Smooth muscle cell (in vitro differentiated cells): ENCODE measurements around the gene FFAR3. TPM values are rescaled to one million over a fixed set of nuclear protein-coding genes. Genes with fewer than 3 reads are reported as not detected.

Experiments used
- DNase-seq: peaks from one replicate; lab custom pipeline; 2025; ENCODE audit not compliant: unreplicated experiment; lab: John Stamatoyannopoulos, UW
- H2AFZ ChIP-seq: fragments of 200-600 bp; sonication (generic); 2 replicates; pipeline ENCODE4 v1.6.0; 2016; ENCODE audit warnings: antibody characterized with exemption, low read depth, mild to moderate bottlenecking
- H3F3A ChIP-seq: fragments of 200-600 bp; sonication (generic); 2 replicates; pipeline ENCODE4 v1.6.0; 2017; ENCODE audit warnings: antibody characterized with exemption, low read depth
- H3K27ac ChIP-seq: fragments of 200-600 bp; sonication (generic); 2 replicates; pipeline ENCODE4 v1.5.1; 2016; ENCODE audit warnings: low read depth, mild to moderate bottlenecking
- H3K27me3 ChIP-seq: fragments of 200-600 bp; sonication (generic); 2 replicates; pipeline ENCODE4 v1.6.1; 2016; ENCODE audit warnings: low read depth, mild to moderate bottlenecking
- H3K36me3 ChIP-seq: fragments of 200-600 bp; sonication (generic); 2 replicates; pipeline ENCODE4 v1.5.1; 2016; ENCODE audit warnings: low read depth
- H3K4me1 ChIP-seq: fragments of 200-600 bp; sonication (generic); 2 replicates; pipeline ENCODE4 v1.5.1; 2016; ENCODE audit warnings: low read depth
- H3K4me2 ChIP-seq: fragments of 200-600 bp; sonication (generic); 2 replicates; pipeline ENCODE4 v1.6.0; 2016; ENCODE audit warnings: mild to moderate bottlenecking
- H3K4me3 ChIP-seq: fragments of 200-600 bp; sonication (generic); 2 replicates; pipeline ENCODE4 v1.5.1; 2016; ENCODE audit warnings: mild to moderate bottlenecking
- H3K79me2 ChIP-seq: fragments of 200-600 bp; sonication (generic); 2 replicates; pipeline ENCODE4 v1.6.0; 2016; ENCODE audit warnings: low read depth, mild to moderate bottlenecking
- H3K9ac ChIP-seq: fragments of 200-600 bp; sonication (generic); 2 replicates; pipeline ENCODE4 v1.6.0; 2016; ENCODE audit warnings: low read depth
- H3K9me3 ChIP-seq: fragments of 200-600 bp; sonication (generic); replicated peaks from 2 replicates; pipeline ENCODE4 v1.5.1; 2016; ENCODE audit warnings: low read depth
- H4K20me1 ChIP-seq: fragments of 200-600 bp; sonication (generic); 2 replicates; pipeline ENCODE4 v1.6.0; 2016; ENCODE audit warnings: low read depth
- WGBS: methylation state at CpG from one replicate; pipeline ENCODE4 v1.1.7; 2016; ENCODE audit warnings: low lambda C conversion rate; 5-methylcytosine and 5-hydroxymethylcytosine counted together
- polyA plus RNA-seq: library from polyadenylated mRNA; unstranded; fragments of >200 nt; fragmentation: Nextera tagmentation; extraction: Ambion mirVana; gene quantifications from 2 replicates; pipeline ENCODE4 v1.2.1, GENCODE V29; 2016
- total RNA-seq: library from RNA; depleted of rRNA; stranded (reverse); fragments of >200 nt; gene quantifications from 2 replicates; pipeline ENCODE4 v1.2.3, GENCODE V29; 2014
- TF ChIP-seq, protein P1 (sequence below): fragments of 200-600 bp; sonication (generic); IDR thresholded peaks from 2 replicates; pipeline ENCODE4 v1.5.1; 2017; ENCODE audit warnings: borderline replicate concordance, mild to moderate bottlenecking, antibody characterized with exemption; ENCODE audit not compliant: insufficient read depth, poor library complexity, severe bottlenecking

Gene FFAR3
- total and polyA plus RNA-seq, 2 experiments from 2014 or later: not detected

DNA sequence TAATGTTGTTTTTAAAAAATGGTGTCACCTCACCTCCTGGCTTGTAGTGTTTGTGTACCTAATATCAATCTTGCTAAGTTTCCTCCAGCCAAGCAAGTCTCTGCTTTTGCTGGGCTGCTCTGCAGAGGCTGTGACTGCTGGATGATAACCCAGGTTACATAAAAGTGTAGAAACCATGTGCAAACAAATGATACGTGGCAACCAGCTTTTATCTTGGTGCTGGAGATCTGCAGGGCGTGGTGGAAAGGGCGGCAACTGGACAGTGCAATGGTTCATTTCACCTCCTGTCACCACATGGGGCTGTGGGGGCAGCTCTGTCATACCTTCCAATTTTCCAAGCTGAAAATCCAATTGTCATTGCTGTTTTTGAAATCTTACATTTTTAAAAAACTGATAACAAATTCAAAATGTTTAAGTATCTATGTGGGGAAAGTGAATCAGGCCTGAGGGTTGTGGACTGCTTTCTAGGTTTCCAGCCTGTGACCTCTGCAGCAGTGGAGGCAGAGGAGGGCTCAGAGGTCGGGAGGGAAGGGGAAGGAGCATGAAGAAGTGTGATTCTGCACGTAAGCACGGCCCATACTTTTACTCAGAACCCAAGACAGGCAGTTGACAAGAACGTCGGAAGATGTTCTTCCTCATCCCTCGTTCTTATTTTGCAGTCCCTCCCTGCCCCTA, 22.3 kb downstream of the FFAR3 start:
- Histone ChIP-seq H3K4me2 (no peak overlapping the region), H3K9ac (no peak overlapping the region), H3K9me3 (peaks cover 3% of the 10 kb centered on the region), H3K4me3 (no peak overlapping the region), H4K20me1 (no peaks in the 10 kb centered on the region), H3K79me2 (no peaks in the 10 kb centered on the region), H3K27me3 (no peaks in the 10 kb centered on the region), H3F3A (no peaks in the 10 kb centered on the region), H3K4me1 (no peaks in the 10 kb centered on the region), H3K27ac (no peak overlapping the region), H3K36me3 (no peaks in the 10 kb centered on the region), H2AFZ (no peak overlapping the region)
- DNase-seq: no peak
- TF ChIP-seq, protein P1, sequence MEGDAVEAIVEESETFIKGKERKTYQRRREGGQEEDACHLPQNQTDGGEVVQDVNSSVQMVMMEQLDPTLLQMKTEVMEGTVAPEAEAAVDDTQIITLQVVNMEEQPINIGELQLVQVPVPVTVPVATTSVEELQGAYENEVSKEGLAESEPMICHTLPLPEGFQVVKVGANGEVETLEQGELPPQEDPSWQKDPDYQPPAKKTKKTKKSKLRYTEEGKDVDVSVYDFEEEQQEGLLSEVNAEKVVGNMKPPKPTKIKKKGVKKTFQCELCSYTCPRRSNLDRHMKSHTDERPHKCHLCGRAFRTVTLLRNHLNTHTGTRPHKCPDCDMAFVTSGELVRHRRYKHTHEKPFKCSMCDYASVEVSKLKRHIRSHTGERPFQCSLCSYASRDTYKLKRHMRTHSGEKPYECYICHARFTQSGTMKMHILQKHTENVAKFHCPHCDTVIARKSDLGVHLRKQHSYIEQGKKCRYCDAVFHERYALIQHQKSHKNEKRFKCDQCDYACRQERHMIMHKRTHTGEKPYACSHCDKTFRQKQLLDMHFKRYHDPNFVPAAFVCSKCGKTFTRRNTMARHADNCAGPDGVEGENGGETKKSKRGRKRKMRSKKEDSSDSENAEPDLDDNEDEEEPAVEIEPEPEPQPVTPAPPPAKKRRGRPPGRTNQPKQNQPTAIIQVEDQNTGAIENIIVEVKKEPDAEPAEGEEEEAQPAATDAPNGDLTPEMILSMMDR: no peak
- WGBS: 72% methylated on average over 9 of the region's 9 CpGs

DNA sequence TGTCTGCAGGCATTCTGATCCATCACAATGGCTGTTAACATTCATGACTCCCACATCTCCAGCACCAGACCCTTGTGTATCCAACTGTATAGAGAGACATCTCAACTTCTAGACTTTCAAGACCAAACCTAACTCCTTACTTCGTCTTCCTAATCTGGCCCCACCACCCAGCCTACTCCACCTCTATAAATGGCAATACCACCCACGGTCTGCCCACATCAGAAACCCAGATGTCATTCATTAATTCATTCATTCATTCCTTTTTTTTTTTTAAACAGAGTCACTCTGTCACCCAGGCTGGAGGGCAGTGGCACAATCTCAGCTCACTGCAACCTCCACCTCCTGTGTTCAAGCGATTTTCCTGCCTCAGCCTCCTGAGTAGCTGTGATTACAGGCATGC, 23.1 kb downstream of the FFAR3 start:
- Histone ChIP-seq H3K79me2 (no peaks in the 10 kb centered on the region), H3K9me3 (peaks cover 3% of the 10 kb centered on the region), H3K9ac (no peak overlapping the region), H3K4me2 (no peak overlapping the region), H3K4me3 (no peak overlapping the region), H3K36me3 (no peaks in the 10 kb centered on the region), H3F3A (no peaks in the 10 kb centered on the region), H3K4me1 (no peaks in the 10 kb centered on the region), H3K27ac (no peak overlapping the region), H2AFZ (no peak overlapping the region), H4K20me1 (no peaks in the 10 kb centered on the region), H3K27me3 (no peaks in the 10 kb centered on the region)
- 66% methylated on average over 3 of the region's 3 CpGs for WGBS
- TF ChIP-seq, protein P1: no peak
- DNase-seq: no peak

DNA sequence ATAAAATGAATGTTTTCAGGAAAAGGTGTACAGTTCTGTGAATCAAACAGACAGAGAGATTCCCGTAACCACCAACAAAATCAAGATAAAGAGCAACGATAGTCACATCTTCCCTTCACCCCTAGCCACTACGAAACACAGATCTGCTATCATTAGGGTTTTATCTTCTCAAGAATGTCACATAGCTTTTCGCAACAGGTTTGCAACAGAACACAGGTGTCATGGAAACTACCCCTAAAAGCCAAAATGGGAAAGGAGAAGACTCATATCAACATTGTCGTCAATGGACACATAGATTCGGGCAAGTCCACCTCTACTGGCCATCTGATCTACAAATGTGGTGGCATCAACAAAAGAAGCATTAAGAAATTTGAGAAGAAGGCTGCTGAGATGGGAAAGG, 23.7 kb downstream of the FFAR3 start:
- H3K9ac ChIP-seq: no peak overlapping the region
- 90% methylated on average over 6 of the region's 6 CpGs for WGBS
- no peaks in the 10 kb centered on the region for H3K36me3 ChIP-seq

DNA sequence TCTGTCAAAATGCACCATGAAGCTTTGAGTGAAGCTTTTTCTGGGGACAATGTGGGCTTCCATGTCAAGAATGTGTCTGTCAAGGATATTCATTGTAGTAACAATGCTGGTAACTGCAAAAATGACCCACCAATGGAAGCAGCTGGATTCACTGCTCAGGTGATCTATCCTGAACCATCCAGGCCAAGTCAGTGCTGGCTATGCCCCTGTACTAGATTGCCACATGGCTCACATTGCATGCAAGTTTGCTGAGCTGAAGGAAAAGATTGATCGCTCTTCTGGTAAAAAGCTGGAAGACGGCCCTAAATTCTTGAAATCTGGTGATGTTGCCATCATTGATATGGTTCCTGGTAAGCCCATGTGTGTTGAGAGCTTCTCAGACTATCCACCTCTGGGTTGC, 25.3 kb downstream of the FFAR3 start:
- Histone ChIP-seq H3K4me3 (no peak overlapping the region), H3K9me3 (peaks cover 11% of the 10 kb centered on the region), H3K79me2 (no peaks in the 10 kb centered on the region), H3K4me2 (no peak overlapping the region), H3K27ac (no peak overlapping the region), H4K20me1 (no peaks in the 10 kb centered on the region), H3K27me3 (no peaks in the 10 kb centered on the region), H3F3A (no peaks in the 10 kb centered on the region), H3K4me1 (no peaks in the 10 kb centered on the region), H2AFZ (no peak overlapping the region), H3K36me3 (no peaks in the 10 kb centered on the region), H3K9ac (no peak overlapping the region)
- WGBS: 92% methylated on average over 2 of the region's 2 CpGs
- TF ChIP-seq, protein P1: no peak
- DNase-seq: no peak

More for the DNA sequence above, 23.7 kb downstream of the FFAR3 start:
- DNase-seq: no peak
- no peaks in the 10 kb centered on the region for H3K27me3 ChIP-seq
- no peak overlapping the region for H3K27ac ChIP-seq
- TF ChIP-seq, protein P1: no peak
- H3K4me3 ChIP-seq: no peak overlapping the region
- H2AFZ ChIP-seq: no peak overlapping the region
- H4K20me1 ChIP-seq: no peaks in the 10 kb centered on the region
- no peak overlapping the region for H3K4me2 ChIP-seq
- H3F3A ChIP-seq: no peaks in the 10 kb centered on the region
- peaks cover 8% of the 10 kb centered on the region for H3K9me3 ChIP-seq
- no peaks in the 10 kb centered on the region for H3K4me1 ChIP-seq
- H3K79me2 ChIP-seq: no peaks in the 10 kb centered on the region
